ENCODE results near the gene MRGPRF. TPM values are rescaled to one million over a fixed set of nuclear protein-coding genes. Genes with fewer than 3 reads are reported as not detected.

Gene MRGPRF
- polyA plus RNA-seq, 1 donor, result 18.9 TPM

DNA sequence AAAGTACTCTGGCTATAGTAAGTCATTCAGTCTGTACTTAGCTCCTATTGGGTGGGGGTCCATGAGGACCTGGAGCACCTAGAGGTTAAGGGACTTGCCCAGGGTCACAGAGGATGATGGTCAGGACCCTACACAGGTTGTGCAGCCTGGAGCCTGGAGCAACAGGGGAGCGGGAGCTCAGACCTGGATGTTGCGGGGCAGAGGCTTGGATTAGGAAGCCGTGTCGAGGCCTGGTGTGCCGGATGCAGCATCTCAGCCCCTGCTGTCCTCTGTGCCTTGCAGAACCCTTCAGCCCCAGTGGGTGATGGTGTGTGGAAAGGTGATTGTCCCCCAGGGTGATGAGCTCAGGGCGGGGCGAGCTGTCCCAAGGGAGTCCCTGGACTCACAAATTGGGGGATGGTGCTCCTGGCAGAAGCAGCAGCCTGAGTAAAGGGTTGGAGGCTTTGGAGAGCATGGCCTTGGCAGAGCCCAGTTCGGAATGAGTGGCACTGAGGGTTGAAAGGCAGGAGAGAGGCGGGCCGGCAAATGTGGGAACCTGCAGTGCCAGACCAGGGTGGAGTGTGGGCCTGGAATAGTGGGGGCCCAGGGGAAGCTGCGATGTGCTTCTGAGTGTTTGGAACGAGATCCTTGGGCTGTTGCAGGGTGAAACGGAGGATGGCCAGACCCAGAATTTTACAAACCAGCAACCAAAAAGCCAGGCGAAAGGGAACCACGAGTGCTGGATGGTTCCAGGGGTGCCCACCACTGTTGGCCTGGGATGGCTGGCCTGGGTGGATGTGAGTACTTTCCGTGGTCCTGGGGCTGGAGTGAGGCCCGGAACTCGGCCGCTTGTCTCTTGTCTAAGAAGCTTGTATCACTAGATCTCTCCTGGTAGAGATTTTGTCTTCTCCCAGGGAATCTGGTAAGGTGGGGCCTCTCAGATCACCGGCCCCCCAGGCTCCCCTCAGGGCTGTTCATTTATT, 38.6 kb upstream of the MRGPRF start:
- no peak for DNase-seq

DNA sequence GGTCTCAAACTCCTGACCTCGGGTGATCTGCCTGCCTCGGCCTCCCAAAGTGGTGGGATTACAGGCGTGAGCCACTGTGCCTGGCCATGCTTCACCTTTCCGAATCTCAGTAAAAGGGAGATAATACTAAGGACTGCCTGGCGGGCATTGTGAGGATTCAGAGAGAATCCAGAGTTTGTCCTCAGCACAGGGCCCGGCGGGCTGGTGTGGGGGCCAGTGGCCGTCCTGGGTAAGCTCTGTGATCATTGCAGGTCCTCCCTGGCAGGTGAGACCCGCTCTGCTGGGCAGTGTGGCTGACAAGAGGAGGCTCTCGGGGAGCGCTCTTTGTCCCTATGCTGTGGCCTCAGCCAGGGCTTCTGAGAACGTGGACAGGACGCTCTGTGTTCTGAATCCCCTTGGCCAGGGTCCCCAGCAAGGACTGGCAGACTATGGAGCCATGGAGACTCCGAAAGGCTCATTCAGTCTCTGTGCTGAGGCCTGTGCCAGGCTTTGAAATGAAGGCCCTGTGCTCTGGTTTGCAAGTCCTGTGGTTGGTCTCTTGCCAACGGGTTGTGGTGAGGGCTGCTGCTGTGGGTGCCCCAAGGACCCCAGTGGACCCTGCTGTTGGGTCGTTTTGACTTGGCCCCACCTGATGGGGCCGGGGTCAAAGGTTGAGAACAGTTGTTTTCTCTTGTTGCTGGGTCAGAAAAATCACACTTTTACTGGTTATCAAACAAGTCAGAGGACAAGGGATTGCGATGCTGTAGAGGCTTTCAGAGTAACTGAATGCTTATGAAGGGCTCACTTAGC, 37.7 kb upstream of the MRGPRF start:
- no peak for DNase-seq

DNA sequence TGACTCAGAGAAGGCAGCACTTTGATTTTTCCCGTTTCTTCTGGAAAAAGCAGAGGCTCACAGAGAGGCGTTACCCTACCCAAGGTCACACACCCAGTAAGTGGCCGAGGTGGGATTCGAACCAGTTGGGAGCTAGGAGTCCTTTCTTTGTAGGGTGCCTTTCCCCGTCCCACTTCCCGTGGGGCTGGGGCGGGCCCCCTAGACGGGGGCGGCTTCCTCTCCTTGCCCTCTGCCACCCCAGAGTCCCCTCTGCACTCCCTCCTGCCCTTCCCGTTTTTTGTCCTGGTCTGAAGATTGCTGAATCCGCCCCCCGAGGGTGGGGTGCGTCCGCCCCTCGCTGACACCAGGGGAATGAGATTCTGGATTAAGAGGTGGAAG, 36.4 kb upstream of the MRGPRF start:
- DNase-seq, result no peak

DNA sequence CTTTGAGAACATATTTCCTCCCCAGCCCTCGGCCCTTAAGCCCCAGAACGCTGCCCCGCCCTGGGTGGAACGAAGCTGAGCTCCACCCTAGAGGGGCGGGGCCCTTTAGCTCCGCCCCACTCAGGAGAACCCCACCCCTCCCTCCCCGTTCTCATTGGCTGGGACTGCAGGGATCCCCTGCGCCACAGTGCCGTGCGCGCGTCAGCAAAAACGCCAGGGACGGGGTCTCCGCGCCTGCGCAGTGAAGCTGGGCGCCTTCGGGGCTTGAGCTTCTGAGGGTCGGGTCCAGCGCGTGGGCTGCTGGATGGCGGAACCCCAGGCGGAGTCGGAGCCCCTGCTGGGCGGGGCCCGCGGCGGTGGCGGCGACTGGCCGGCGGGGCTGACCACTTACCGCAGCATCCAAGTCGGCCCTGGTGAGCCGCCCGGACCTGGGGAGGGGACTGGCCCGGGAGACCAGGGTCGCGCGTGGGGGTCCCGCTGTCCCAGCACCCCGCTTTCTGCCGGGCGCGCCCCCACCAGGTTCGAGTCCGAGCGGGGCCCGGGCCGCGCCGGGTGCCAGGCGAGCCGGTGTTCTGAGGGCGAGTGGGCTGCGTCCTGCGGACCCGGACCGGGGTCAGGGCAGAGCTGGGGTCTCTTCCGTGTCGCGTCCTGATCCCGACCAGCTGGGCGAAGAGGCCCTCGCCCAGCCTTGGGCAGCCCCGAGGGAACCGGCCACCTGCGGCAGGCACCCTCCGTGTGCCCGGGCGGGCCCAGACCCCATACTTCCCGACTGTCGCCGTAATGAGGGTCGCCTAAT, 35.8 kb upstream of the MRGPRF start, which contains the start of gene TPCN2:
Gene TPCN2, plus strand, starts transcription at position 239 of the 796 bp plus-strand sequence. Its CDS starts 66 bp downstream, at position 305.
- peak; percentile 95 for DNase-seq

DNA sequence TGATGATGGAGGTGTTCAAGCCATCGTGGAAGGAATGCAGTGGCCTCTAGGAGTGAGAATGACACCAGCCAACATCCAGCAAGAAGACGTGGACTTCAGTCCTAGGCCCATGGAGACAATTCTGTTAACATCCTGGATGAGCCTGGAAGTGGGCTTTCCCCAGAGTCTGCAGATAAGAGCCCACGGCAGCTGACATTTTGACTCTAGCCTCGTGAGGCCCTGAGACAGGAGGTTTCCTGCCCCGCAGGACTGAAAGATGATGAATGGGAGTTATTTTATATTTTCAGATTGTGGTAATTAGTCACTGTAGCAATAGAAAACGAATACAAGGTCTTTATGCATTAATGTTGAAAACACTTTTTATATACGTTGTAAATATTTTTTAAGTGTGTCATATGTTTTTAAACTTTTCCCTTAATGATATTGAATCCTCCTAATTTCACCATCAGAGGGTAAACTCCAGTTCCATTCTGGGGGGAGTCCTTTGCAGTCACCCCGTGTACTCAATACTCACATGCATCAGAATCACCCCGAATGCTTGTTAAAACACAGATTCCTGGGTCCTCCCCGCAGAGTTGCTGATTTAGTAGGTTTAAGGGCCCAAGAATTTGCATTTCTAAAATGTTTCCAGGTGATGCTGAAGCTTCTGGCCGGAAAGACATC, 35.1 kb upstream of the MRGPRF start:
- no peak for DNase-seq

DNA sequence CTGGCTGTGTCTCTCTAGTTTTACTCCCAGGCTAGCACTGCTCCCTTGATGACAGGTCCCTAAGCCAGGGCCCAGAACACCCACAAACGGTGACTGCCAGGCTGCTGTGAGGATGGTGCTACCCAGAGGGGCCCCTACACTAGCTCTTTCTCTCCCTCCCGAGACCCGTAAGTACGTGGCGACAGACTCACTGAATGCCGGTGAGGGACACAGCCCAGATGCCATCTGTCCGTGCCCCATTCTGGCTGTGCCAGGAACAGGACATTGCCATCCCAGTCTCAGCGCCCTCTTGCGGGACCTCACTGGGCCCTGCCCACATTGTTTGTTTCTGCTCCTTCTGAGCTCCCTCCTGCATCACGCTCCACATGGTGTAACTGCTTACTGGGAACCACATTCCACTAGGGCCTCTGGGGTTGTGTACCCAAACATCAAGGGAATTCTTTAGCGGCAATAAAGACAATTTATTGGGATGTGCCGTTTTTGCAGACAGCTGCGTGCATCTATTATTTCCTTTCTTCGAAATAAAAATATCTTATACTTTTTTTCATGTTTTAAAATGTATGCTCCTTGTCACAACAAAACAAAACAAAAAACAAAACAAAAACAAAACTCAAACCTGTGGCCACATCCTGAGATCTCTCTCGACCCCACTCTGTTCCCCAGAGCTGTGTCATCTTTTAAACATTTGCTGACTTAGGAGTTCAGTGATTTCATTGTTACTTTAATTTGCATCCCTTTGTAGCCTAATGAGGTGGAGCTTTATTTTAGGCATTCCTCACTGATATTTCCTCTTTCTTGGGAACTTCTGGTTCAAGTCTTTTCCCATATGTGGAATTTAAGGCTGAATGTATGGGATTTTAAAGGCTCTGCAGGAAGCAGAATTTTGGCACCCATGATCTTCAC, 31.3 kb upstream of the MRGPRF start:
- DNase-seq, result peak; percentile 80

DNA sequence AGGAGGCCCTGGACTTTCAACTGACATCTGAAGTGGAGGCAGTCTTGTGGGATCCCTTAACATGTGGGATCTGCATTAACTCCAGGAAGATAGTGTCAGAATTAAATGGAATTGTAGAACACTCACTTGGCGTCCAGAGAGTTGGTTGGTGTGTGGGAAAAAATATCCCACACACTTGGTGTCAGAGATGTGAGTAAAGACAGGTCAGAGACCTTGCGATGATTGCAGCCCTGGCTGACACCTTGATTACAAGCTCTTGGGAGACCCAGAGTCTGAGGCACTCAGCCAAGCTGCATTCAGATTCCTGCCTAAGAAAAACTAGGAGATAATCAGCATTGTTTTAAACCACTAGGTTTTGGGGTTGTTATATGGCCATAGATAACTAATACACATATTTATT, 28.5 kb upstream of the MRGPRF start:
- DNase-seq, result no peak

DNA sequence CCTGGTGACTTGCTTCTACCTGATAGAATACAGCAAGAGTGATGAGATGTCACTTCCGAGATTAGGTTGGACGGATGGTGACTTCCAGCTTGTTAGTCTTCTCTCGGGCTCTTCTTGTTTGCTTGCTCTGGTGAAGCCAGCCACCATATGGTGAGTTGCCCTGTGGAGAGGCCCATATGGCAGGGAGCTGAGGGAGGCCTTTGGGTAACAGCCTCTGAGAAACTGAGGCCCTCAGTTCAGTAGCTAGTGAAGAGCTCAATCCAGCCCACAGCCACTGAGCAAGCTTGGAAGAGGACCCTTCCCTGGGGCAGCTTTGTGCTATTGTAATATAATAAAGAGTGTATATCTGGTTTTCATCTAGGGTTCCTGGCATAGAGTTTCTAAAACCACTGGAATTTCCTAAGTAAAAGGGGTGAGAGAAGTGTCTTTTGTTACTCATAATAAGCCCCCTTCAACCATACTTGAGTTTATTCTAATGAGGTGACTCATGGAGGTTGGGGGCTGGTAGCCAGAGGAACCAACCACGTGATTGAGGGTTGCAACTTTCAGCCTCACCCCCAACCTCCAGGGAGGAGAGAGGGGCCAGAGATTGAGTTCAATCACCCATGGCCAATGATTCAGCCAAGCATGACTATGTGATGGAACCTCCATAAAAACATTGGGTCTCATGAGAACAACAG, 27.7 kb upstream of the MRGPRF start:
- no peak for DNase-seq

DNA sequence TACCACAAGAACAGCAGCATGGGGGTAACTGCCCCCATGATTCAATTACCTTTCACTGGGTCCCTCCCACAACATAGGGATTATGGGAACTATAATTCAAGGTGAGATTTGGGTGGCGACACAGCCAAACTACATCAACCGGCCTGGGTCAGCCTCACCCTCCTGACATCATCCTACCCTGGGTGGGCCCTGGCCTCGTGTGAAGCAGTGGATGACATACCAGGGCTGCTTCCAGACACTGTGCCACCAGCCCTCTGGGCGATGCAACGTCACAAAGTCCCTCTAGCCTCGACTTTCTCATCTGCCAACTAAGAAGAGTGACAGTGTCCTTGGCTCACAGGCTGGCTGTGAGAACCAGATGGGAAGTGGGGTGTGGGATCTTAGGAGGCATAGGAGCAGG, 27.0 kb upstream of the MRGPRF start:
- no peak for DNase-seq

DNA sequence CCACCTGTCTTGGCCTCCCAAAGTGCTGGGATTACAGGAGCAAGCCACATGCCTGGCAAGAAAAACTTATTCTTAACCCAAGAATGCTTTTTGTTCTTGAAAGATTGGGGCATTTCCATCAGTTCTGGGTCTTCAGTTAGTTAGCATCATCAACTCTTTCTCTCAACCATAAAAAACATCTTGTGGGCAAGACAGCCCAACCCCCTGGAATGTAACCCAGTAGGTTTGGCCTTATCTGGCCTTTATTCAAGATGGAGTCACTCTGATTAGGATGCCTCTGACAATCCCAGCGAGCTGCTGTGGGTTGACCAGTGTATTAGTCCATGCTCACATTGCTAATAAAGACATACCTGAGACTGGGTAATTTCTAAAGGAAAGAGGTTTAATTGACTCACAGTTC, 26.5 kb upstream of the MRGPRF start:
- no peak for DNase-seq

DNA sequence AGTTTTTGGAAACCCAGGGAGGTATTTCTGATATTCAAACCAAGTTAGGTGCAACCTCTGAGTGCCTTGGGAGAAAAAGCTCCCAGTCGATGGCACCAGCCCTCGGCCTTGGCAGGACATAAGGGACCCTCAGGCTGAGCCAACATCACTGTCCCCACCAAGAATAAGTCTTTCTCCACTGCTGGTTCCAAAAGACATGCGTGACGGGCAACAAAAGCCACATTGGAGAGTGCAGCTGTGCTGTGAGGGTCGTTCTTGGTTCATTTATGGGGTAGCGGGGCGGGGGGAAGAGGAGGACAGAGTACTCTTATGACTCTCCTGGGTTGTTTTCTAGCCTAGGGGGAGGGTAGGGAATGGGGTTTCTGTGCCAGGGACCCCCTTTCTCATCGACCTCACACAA, 24.5 kb upstream of the MRGPRF start:
- no peak for DNase-seq

DNA sequence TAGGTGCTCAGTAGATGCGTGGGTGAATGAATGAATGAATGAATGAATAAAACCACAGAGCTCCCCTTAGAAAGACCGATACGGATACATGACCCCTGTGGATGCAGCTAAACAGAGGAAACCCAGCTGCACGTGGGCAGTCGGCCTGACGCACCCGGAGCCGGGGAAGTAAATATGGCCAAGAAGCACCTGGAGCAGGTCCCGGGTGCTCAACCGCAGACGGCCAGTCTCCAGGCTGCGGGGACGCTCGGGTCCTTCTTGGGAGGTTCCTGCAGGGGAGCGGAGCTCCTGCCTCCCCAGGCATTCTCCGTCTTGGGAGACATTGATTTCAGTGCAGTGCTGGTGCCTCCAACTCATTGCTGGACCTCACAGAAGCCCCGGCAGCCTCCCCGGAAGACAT, 24.0 kb upstream of the MRGPRF start:
- DNase-seq, result no peak

DNA sequence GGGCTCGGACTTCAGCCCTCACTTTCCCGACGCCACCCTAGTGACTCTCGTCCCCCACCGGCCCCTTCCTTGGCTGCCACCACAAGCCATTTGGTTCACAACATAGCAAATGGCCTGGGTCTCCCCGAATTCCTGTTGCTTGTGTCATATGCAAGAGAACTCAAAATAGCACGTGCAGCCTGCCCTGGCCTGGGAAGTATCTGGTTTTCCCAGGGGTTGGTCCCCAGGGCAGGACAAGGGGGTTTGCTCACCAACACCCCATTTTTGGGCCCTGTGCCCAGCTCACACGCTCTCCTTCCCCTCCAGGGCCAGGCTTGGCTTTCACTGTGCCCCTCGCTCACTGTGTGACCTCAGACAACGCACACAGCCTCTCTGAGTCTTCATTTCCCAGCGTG, 22.9 kb upstream of the MRGPRF start:
- no peak for DNase-seq

DNA sequence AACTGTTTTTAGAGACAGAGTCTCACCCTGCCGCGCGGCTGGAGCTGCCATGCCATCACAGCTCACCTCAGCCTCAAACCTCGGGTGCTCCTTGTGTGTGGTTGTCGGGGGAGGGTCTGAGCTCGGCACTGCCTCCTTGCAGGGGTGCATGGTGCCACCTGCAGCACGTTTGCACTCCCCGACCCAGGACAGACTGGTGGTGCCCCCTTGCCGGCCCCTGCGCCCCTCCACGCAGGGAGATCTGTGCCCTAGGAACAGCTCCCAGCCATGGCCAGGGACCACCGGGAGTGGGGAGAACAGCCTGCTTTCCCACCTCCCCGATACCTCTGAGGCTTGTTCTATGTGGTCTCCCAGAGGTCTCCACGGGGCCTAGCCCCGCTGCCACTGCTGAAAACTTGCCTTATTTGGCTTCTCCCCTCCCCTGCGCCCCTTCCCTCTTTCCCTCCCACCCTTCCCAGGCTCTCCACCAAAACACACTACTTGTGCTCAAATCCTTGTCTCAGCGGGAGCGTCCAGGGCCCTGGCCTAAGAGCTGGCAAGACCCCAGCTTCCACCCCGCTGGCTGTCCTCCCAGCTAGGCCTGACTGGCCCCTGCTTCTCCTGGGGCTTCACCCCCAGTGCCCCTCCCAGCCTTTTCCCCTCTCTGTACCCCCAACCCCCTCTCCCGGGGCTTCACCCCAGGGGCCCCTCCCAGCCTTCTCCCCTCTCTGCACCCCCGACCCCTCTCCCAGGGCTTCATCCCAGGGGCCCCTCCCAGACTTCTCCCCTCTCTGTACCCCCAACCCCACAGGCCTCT, 22.3 kb upstream of the MRGPRF start:
- DNase-seq, result no peak

DNA sequence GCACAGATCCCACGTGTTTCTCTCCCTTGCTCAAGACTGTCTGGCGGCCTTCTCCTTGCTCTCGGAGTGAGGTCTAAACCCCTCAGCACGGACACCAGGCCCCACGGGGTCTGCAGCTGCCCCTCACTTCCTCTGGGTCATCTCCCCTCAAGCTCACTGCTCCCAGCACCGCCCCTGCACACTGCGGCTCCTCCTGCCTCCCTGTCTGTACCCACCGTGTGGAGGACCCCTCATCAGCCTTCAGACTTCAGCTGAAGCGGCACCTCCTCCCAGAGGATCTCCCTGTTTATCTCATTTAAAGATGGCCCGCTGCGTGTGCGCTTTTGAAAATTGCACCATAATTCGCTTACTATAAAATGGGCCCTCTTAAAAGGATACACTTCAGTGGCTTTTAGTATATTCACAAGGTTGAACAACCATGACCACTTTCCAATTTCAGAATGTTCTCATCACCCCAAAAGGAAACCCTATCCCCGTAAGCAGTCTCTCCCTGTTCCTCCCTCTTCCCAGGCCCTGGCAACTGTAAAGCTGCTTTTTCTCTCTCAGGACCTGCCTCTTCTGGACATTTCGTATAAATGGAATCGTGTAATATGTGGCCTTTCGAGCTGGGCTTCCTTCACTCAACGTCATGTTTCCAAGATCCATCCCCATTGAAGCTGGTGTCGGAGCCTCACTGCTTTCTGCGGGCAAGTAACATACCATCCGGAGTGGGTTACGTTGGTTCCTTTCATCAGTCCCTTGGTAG, 21.2 kb upstream of the MRGPRF start:
- DNase-seq, result no peak

DNA sequence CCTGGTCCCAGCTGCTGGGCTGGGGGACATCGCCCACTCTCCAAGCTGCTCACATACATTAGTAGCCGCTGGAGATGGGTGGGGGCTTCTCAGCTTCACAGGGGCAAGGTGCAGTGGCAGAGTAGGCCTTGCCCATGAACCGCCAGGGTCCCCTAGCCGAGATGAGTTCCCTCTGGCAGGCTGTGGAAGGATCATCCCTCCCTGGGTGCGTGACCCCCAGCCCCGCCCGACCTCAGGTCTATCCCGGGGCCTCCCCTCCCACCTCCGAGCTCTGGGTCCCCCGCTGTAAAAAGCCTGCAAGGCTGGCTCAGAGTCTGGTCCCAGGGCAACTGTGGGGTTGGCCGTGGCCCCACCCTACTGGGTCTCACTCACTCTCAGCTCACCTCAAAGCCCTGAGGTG, 20.4 kb upstream of the MRGPRF start:
- no peak for DNase-seq

DNA sequence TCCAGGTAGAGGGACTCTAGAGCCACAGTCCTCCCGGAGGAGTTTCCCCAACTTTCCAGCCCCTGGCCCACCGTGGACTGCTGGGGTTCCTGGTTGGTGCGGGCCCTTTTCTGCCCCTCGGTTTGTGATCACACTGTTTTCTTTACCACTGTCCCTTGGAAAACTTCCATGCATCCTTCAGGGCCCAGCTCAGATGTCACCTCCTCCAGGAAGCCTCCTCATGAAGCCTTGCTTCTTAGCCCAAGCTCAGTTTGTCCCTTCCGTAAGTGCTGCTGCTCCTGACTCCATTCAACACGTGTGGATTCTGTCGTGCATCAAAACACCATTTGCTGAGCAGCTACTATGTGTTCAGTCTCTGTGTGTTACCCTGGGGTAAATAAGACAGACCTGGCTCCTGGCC, 19.8 kb upstream of the MRGPRF start:
- no peak for DNase-seq

DNA sequence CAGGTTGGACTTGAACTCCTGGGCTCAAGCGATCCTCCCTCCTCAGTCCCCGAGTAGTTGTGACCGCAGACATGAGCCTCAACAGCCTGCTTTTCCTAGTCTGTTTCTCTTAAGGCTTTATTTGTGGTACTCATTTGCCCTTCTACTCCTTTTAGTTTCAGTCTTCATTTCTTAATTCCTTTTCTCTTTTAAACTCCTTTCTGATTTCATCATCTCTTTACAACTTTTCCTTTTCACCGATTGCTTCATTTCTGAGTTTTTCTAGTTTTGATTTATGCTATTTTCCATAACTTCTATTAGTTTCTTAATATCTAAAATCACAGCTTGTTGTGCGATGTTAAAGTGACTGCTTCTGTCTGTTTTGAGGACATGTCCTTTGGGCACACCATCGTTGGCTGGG, 17.3 kb upstream of the MRGPRF start:
- DNase-seq, result no peak
